ENCODE data around the gene SMTNL2.

SMTNL2 gene

GRCh38 chr17:4584101-4584916 lies at the start of gene SMTNL2:
TSS of gene SMTNL2 (plus strand) at chr17:4584529. CDS start at chr17:4584606, 77 bp downstream.
- no peak for DNase-seq (ENCODE audit: low spot score)

DNA sequence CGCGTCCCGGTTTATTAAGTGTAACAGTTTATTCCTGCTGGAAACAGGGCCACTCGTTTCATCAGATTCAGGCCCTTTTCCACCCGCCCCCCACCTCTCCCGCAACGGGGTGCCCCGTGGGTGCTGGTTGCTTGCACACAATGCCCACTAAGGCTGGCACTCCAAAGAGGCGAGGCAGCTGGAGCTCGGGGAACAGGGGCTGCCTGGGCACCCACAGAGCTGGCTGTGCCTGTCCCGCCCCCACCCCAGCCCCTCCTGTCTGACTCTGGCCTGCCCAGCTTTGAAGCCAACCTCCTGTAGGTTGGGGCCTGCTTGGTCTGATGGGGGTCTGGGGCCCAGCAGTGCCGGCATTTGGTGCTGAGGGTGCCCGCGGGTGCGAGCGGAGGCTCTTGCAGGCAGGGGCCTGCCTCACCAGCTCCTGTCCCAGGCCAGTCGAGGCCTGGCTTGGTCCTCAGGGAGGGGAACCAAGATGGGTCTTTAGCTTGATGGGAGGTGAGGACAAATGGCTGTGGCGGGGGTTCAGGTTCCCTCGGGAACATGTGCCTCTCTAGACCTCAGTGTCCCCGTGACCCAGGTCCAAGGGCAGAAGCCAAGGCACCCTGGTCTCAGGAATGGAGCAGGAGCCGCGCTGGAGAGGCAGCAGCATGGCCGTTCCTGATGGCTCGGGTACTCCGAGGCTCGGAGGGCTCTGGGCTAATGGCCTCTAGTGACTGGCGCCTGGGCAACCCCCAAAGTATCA lies 49.2 kb upstream of the SMTNL2 start:
- no peak for DNase-seq (ENCODE audit: low spot score)

- no peak for DNase-seq (ENCODE audit: low spot score)
Observed at GRCh38 chr17:4535667-4536258, 48.6 kb upstream of the SMTNL2 start.

- DNase-seq (ENCODE audit: low spot score) = no peak
Observed at GRCh38 chr17:4536259-4536741, 48.0 kb upstream of the SMTNL2 start.

GRCh38 chr17:4536742-4537411 lies 47.5 kb upstream of the SMTNL2 start:
- DNase-seq (ENCODE audit: low spot score) = no peak

- DNase-seq (ENCODE audit: low spot score) = no peak
Observed at GRCh38 chr17:4537451-4538235, 46.7 kb upstream of the SMTNL2 start.

DNA sequence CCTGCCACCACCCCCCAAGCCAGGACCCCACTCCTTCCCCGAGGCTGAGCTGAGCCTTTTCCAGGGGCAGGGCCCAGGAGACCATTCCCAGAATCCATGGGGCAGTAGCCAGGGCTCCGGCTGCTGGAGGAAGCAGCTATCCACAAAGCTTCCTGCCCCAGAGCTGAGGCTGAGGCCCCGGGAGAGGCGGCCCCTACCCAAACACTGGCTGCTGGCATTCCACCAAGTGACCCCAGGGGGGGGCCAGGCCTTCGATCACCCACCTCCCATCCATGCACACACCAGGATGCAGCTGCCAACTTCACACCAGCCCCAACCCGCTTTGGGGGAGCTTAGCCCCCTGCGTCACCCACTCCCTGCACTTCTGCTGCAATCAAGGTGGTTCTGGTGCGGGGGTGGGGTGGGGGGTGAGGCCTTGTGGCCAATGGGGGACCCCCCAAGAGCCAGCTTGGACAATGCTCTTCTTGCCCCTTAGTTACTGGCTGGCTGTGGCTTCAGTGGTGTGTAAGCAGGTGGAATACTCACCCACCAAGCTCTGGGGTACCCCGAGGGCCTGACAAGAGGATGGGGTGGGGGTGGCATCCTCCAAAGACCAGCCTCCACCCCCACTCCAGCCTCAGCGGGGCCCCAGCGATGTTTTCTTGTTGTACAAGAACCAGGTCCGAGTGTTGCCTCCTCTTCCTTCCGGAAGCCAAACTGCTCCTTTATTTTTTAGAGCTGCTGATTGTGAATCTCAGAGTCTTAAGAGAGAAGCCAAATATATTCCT lies 45.9 kb upstream of the SMTNL2 start:
- no peak for DNase-seq (ENCODE audit: low spot score)

DNA sequence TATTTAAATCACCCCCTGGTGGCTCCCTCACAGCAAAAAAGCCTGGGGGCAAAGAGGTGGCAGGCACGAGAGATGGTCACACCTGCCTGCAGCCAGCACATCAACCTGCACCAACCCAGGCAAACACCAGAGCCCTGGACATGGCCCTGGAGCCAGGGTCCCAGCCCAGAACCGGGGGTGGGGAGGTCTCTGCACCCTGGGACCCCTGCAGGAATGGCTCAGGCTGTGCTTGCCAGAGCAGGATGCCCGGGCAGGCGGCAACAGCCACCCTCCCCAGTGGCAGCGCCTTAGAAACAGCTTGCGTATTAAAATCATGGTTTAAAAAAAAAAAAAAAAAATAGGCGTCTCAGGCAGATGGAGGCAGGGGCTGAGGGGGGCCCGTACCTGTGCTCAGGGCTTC lies 45.3 kb upstream of the SMTNL2 start:
- DNase-seq (ENCODE audit: low spot score) = no peak

DNA sequence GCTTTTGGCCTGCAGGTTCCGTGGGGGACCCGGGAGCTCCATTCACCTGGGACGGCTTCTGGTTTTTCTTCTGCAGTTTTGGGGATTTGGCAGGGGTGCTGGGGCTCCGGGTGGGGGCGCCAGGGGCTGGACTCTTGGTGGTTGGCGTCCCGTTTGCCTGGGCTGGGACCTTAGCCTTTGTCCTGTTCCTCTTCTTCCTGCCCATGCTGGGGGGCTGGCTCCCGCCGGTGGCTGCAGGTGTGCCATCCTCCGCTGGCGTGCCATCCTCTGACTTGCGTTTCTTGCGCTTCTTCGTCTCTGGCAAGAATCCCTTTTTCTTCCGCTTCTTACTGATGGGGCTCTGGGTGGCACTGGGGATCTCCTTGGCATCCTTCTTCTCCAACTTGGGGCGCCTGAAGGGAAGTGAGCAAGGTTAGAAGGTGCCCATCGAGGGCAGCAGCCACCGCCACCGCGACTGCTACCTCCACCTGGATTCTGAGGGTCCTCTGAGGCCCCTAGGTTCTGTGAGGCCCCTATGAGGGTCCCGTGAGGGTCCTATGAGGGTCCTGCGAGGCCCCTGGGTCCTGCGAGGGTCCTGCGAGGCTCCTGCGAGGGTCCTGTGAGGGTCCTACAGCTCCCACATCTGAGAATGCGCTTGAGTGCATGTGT lies 44.6 kb upstream of the SMTNL2 start:
- no peak for DNase-seq (ENCODE audit: low spot score)

- DNase-seq (ENCODE audit: low spot score) = peak; percentile 67
Observed at GRCh38 chr17:4540224-4540651, 44.1 kb upstream of the SMTNL2 start.

DNA sequence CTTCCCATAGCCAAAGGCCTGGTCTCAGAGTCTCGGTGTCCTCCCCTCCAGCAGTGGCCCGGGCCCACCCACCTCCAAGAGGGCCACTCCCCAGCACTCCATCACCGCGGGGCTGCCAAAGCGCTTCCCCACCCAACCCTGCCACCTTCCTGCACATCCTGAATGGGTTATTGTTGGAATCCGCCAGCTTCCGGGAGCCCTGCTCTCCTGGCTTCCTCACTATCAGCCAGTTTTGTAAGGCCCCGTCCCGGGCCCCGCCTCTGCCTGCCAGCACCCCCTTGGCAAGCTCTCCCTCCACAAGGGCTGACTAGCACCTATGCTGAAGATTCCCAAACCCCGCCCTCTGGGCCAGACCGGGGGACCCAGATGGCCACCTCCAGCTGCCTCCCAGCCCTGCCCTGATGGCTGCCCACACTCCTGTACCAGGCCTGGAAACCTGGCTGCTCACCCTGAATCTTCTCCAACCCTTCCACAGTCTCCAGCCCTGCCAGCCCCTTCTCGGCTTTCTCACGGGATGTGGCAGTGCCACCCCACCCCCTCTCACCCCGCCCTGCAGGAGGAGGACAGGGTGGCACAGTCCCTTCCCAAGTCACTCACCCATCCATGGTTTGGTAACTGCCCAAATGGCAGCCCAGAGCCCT lies 43.5 kb upstream of the SMTNL2 start:
- DNase-seq (ENCODE audit: low spot score) = no peak

DNA sequence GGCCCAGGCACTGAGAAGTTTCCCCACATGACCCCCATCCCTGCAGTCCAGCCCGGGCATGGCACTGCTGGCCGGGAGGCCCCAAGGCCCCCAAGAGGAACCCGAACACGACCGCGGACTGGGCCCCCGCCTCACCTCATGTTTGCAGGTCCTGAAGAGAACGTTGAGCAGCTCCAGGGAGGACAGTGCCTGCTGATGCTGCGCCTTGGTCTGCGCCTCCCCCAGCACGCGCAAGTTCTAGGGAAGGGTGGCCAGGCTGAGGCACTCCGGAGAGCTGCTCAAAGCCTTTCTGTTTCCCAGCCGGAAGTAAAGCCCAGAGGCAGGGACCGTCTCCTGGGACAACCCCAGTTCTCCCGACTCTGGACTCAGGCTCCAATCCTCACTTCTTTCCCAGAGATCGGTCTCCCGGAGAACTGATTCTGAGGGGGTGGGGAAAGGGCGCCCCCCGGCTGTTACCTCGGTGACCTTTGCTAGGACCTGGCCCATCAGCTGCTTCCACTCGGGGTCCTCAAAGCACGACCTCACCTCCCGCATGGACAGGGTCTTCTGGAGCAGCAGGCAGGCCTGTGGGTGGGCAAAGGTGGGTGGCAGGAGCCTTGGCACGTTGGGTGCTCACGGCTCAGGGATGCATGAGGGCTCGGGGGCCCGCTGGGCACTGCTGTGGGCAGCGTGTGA lies 42.9 kb upstream of the SMTNL2 start:
- no peak for DNase-seq (ENCODE audit: low spot score)

- DNase-seq (ENCODE audit: low spot score) = no peak
Observed at GRCh38 chr17:4542003-4542725, 42.2 kb upstream of the SMTNL2 start.

DNA sequence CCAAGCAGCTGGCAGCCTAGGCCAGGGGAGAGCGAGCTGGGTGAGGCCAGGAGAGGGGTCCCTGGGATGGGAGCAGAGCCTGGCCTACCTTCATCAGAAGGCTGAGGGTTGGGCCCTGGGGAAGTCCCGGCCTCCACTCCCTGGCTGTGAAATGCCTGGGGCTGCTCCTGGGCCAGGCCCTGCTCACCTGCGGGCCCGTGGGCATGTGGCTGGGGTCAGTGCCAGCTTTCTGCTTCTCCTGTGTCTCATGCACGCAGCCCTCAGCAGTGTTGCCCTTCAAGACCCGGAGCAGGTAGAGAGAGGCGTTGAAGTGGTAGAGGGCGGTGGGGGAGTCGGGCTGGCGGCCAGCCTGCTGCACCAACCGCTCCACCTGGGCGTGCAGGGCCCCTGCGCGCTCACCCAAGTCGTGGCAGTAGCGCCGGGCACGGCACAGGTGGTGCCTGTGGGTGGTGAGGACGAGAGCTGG lies 41.6 kb upstream of the SMTNL2 start:
- DNase-seq (ENCODE audit: low spot score) = no peak

DNA sequence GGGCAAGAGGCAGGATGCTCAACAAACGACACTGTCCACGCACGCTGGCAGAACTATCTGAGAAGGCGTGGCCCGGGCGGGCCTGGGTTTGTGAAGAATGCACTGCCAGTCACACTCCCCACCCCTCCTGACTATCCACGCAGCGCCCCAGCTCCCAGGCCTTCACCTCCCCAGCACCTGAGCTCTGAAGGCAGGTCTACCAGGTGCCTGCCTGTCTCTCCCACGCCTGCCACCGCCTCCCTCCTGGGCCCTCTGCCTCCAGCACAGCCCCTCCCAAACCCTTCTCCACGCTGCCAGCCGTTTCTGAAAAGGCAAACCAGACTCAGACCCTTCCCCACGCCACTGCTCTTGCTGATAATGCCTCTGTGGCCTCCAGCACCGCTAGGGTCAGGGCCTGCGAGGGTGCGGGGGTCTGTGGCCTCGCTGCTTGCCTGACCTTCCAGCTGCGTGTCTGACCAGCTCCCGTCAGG lies 40.7 kb upstream of the SMTNL2 start:
- no peak for DNase-seq (ENCODE audit: low spot score)

DNA sequence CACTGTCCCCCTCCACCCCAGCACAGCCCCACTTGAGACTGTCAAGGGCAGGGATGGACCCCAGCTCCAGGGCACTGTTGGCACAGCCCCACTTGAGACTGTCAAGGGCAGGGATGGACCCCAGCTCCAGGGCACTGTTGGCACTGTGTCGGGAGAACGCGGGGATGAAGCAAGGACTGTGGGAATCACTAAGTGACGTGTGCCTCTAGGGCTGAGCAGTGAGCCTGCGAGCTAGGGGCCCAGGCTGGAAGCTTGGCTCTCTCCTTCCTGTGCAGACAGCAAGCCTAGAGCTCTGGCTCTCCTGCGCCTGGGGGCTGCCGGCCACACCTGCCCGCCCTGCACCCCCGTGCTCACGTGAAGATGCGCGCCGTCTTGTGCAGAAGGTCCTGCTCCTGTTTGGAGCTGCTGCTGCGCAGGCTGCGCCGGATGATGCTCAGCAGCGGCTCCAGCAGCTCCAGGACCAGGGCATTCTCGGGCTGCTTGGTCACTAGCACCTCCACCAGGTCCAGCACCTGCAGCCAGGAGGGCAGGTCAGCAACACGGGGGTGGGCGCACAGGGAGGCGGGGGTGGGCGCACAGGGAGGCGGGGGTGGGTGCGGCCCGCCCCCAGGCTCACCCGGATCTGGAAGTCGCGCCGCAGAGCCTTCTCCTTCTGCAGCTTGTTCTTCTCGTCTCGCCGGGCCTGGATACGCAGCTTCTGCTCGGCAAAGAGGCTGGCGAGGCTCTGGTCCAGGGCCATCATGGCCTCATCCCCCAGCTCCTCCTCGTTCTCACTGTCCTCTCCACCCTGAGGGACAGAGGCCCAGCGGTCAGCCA lies 40.0 kb upstream of the SMTNL2 start:
- DNase-seq (ENCODE audit: low spot score) = no peak

GRCh38 chr17:4544951-4545216 lies 39.4 kb upstream of the SMTNL2 start:
- no peak for DNase-seq (ENCODE audit: low spot score)
